HepG2 (cell line): ENCODE data around the gene MAP3K2. TPM values are rescaled to one million over a fixed set of nuclear protein-coding genes. Genes with fewer than 3 reads are reported as not detected.

Experiments
- ATAC-seq: fragments of 200-7000 bp; cut with Tn5 transposase; 3 replicates; pipeline ENCODE4 v1.9.1; 2020; ENCODE audit warnings: mild to moderate bottlenecking, moderate library complexity
- BruUV-seq: library from RNA; stranded (reverse); fragments of 400-500 nt; replicated peaks from 2 replicates; lab custom pipeline; 2021; lab: Mats Ljungman, UMichigan
- CTCF ChIA-PET: fragments of 300-600 bp; formaldehyde crosslinking; extraction: SDS; loops from one replicate; lab custom pipeline; 2021; ENCODE audit warnings: low total read pairs, inconsistent platforms, low intra/inter-chr PET ratio; lab: Yijun Ruan, JAX
- POLR2A ChIA-PET: fragments of 350-600 bp; sonication (Branson Sonifier 250); formaldehyde crosslinking; loops from one replicate; lab custom pipeline; 2020; ENCODE audit warnings: antibody characterized with exemption, inconsistent platforms; lab: Yijun Ruan, JAX
- DNase-seq: peaks from one replicate; pipeline ENCODE4 v3.0.0-alpha.2; 2015; ENCODE audit warnings: low spot score
- FAIRE-seq: peaks from 3 replicates; lab custom pipeline; 2011; peaks lifted over from hg19 to GRCh38; lab: Jason Lieb, UNC
- H2AFZ ChIP-seq: one replicate; pipeline ENCODE4 v1.6.1; 2011; ENCODE audit warnings: low read length, inconsistent platforms
- H3K27ac ChIP-seq: fragments of 300-600 bp; 3 replicates; pipeline ENCODE4 v1.8.0; 2011; ENCODE audit warnings: mixed run types, mild to moderate bottlenecking, mixed read lengths, low read length, inconsistent platforms; ENCODE audit not compliant: insufficient read depth; ENCODE audit errors: extremely low read length
- H3K27me3 ChIP-seq, 2 experiments: fragments of 200-600 bp in 1 of 2; 2 replicates in 1 of 2; 3 replicates in 1 of 2; pipeline versions ENCODE4 v1.6.0 to v1.8.0; 2011; ENCODE audit warnings: low read length in 2 of 2, mild to moderate bottlenecking in 2 of 2, moderate library complexity in 2 of 2, inconsistent platforms in 1 of 2; ENCODE audit not compliant: insufficient read depth in 2 of 2, control insufficient read depth in 1 of 2
- H3K36me3 ChIP-seq, 2 experiments: fragments of 200-600 bp in 1 of 2; replicated peaks in 1 of 2; 2 replicates in 1 of 2; 3 replicates in 1 of 2; pipeline versions ENCODE4 v1.5.1 to v1.8.0; 2011; ENCODE audit warnings: low read length in 2 of 2, inconsistent platforms in 1 of 2; ENCODE audit not compliant: insufficient read depth in 2 of 2, control insufficient read depth in 1 of 2
- H3K4me1 ChIP-seq: 2 replicates; pipeline ENCODE4 v1.5.1; 2012; ENCODE audit warnings: low read length, inconsistent platforms; ENCODE audit not compliant: insufficient read depth
- H3K4me2 ChIP-seq: 2 replicates; pipeline ENCODE4 v1.6.0; 2011; ENCODE audit warnings: low read depth, low read length, inconsistent platforms
- H3K4me3 ChIP-seq, 3 experiments: fragments of 200-600 bp in 1 of 3; sonication (generic), shearing (Covaris generic) in 1 of 3; replicated peaks in 1 of 3; 2 replicates each; pipeline ENCODE4 v1.5.1; 2011 to 2016; ENCODE audit warnings: low read length in 3 of 3, inconsistent platforms in 2 of 3, low read depth in 2 of 3, mild to moderate bottlenecking in 2 of 3, control low read depth in 1 of 3, mixed read lengths in 1 of 3; ENCODE audit not compliant: insufficient read depth in 1 of 3
- H3K79me2 ChIP-seq: one replicate; pipeline ENCODE4 v1.6.1; 2011; ENCODE audit warnings: low read length, inconsistent platforms; ENCODE audit not compliant: insufficient read depth
- H3K9ac ChIP-seq: 2 replicates; pipeline ENCODE4 v1.6.0; 2011; ENCODE audit warnings: mild to moderate bottlenecking, low read depth, low read length, inconsistent platforms; ENCODE audit not compliant: insufficient read depth
- H3K9me3 ChIP-seq: 2 replicates; pipeline ENCODE4 v1.5.1; 2012; ENCODE audit warnings: mild to moderate bottlenecking, low read length
- H4K20me1 ChIP-seq: 2 replicates; pipeline ENCODE4 v1.6.0; 2011; ENCODE audit warnings: inconsistent platforms, mild to moderate bottlenecking, low read length, moderate library complexity; ENCODE audit not compliant: insufficient read depth
- GABPB1 ChIP-seq: IDR thresholded peaks from 2 replicates; pipeline ENCODE4 v1.6.1; 2016; ENCODE audit warnings: mild to moderate bottlenecking, missing genetic modification reagents, moderate library complexity, missing compliant biosample characterization
- GATAD1 ChIP-seq: IDR thresholded peaks from 2 replicates; pipeline ENCODE4 v1.6.1; 2016; ENCODE audit warnings: missing genetic modification reagents, missing compliant biosample characterization
- RARG ChIP-seq: sonication (generic); formaldehyde crosslinking; IDR thresholded peaks from 2 replicates; pipeline ENCODE4 v1.4.0; 2020; ENCODE audit warnings: low read depth, mild to moderate bottlenecking, missing genetic modification reagents
- TCF12 ChIP-seq, 2 experiments: fragments of 450-650 bp in 1 of 2; sonication (generic) in 1 of 2; formaldehyde crosslinking in 1 of 2; IDR thresholded peaks; 2 replicates each; pipeline versions ENCODE4 v1.6.1 to v1.8.0; 2017 to 2022; ENCODE audit warnings: antibody characterized with exemption in 1 of 2, mild to moderate bottlenecking in 1 of 2, missing genetic modification reagents in 1 of 2, moderate library complexity in 1 of 2
- ZNF782 ChIP-seq: sonication (generic); formaldehyde crosslinking; IDR thresholded peaks from 2 replicates; pipeline ENCODE4 v1.4.0; 2020; ENCODE audit warnings: missing genetic modification reagents, mild to moderate bottlenecking, borderline replicate concordance
- WGBS: methylation state at CpG from one replicate; pipeline ENCODE4 v1.1.6; 2017; ENCODE audit warnings: low lambda C conversion rate; 5-methylcytosine and 5-hydroxymethylcytosine counted together
- in situ Hi-C: cut with HindIII; loops from 2 replicates; pipeline ENCODE4 v1.10.0; 2017; ENCODE audit warnings: low pct_unique_long_range_greater_than_20kb; ENCODE audit not compliant: extremely low pct_ligation_motif_present
- intact Hi-C: fragments of 100-400 bp; cut with micrococcal nuclease; formaldehyde crosslinking; loops from one replicate; pipeline ENCODE4 v1.10.0; 2022; ENCODE audit not compliant: unreplicated experiment
- microRNA-seq: library from miRNA; unstranded; fragments of <30 nt; microRNA quantifications from one replicate; pipeline ENCODE4, GENCODE V29; 2020
- polyA plus RNA-seq, 8 experiments: library from polyadenylated mRNA; depleted of rRNA in 3 of 8; stranded (reverse) in 7 of 8; unstranded in 1 of 8; fragments of >200 nt; fragmentation: Illumina TruSeq in 4 of 8; extraction: Trizol in 4 of 8; gene quantifications; 2 replicates each; pipeline versions ENCODE4 v1.2.1 to v1.2.3, GENCODE V29; 2011 to 2016; ENCODE audit warnings: low read depth in 4 of 8, missing spikeins in 1 of 8, mixed read lengths in 1 of 8; ENCODE audit not compliant: insufficient read depth in 1 of 8
- small RNA-seq, 3 experiments: library from RNA; depleted of rRNA; stranded (forward); fragments of <200 nt; gene quantifications; one replicate each; pipeline ENCODE3, GENCODE V24; 2012; ENCODE audit warnings: low read depth in 2 of 3, low replicate concordance in 1 of 3; ENCODE audit not compliant: insufficient read length in 3 of 3, insufficient read depth in 2 of 3
- total RNA-seq, 5 experiments: library from RNA; depleted of rRNA; stranded (reverse); fragments of >200 nt; fragmentation: Illumina TruSeq; extraction: Trizol; gene quantifications; 2 replicates each; pipeline ENCODE4 v1.2.3, GENCODE V29; 2016; ENCODE audit warnings: low read depth in 1 of 5
- TF ChIP-seq, protein P1 (sequence below): IDR thresholded peaks from 2 replicates; pipeline ENCODE4 v1.6.1; 2016; ENCODE audit warnings: missing genetic modification reagents, missing compliant biosample characterization

Gene MAP3K2
- total and polyA plus RNA-seq, 2 of the 13 experiments (the other 11 are each of a cell fraction or from before 2014, with no cell fraction given), result 12.2 to 37.2 TPM

DNA sequence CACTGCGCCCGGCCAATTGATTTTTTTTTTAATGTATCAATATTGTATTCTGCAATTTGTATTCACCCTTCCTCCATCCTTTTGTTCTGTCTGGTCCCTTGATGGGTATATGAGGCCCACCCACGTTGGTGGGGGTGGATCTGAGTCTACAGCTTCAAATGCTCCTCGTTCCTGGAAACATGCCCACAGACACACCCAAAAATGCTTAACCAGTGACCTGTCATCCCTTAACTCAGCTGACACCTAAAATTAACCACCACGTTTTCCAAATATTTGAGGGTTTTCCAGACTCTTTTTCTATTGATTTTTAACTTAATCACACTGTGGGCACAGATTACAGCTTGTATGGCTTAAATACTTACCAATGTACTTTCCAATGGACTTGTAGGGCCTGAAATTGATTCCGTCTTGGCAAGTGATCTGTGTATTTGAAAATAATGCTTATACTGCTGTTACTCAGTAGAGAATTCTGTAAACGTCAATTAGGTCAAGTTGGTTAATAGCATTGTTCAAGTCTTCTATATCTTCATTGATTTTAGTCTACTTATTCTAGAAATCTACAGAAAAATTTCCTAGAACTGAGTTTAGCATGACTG, 133.3 kb downstream of the MAP3K2 start:
- no peaks in the 10 kb centered on the region for H4K20me1 ChIP-seq
- peaks cover 5% of the 10 kb centered on the region; the same call in 1 of the 2 replicates for H3K4me1 ChIP-seq
- in situ Hi-C loops (no loop called here), intact Hi-C loops (no loop called here)
- no peak overlapping the region for H3K4me2 ChIP-seq
- FAIRE-seq, result peak; percentile 51
- H2AFZ ChIP-seq, result no peak overlapping the region
- ATAC-seq, result no peak
- H3K27ac ChIP-seq, result no peak overlapping the region
- no peaks in the 10 kb centered on the region for H3K79me2 ChIP-seq
- H3K27me3 ChIP-seq, result no peaks in the 10 kb centered on the region
- no TSS peak for BruUV-seq
- H3K9ac ChIP-seq, result no peak overlapping the region
- TF ChIP-seq, protein P1, sequence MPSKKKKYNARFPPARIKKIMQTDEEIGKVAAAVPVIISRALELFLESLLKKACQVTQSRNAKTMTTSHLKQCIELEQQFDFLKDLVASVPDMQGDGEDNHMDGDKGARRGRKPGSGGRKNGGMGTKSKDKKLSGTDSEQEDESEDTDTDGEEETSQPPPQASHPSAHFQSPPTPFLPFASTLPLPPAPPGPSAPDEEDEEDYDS (CRISPR knock-in tag), result no peak
- no peak for TF ChIP-seq GATAD1
- TF ChIP-seq GABPB1 (CRISPR knock-in tag), result no peak
- no peak for TF ChIP-seq RARG (CRISPR knock-in tag)
- TF ChIP-seq ZNF782, result no peak
- TF ChIP-seq TCF12 (IDR thresholded peaks at IDR 0.05), result no peak
- TF ChIP-seq TCF12 (CRISPR knock-in tag; IDR thresholded peaks at IDR 0.05), result no peak
- peaks cover 16 to 31% of the 10 kb centered on the region in 2 experiments; a peak in 4 of 5 replicates for H3K36me3 ChIP-seq
- H3K9me3 ChIP-seq, result no peaks in the 10 kb centered on the region
- POLR2A ChIA-PET, result no interaction called here
- DNase-seq, result no peak
- H3K4me3 ChIP-seq, result no peak overlapping the region
- CTCF ChIA-PET, result no interaction called here
- WGBS, result 86% methylated on average over 7 of the region's 7 CpGs

Small RNA genes lying within 50 kb of the gene (microRNA-seq; reads per million reads assigned to microRNA genes)
- 1.9 reads per million, percentile 8 among the genes with 10 or more reads in this experiment for gene MIR4783

Small RNA genes lying within 50 kb of the gene (small RNA-seq; reads per million reads assigned to genes)
- gene MIR4783, result 0 to 0.97 (median 0) reads per million in 3 experiments
- 0 reads per million in 3 experiments for gene RNU6-1147P

Other genes with a start within 250 kb of the MAP3K2 start
- gene CYP27C1, start 167.7 kb downstream of the MAP3K2 start, total RNA-seq (2016; rRNA removed; fragmentation: Illumina TruSeq; extraction: Trizol), result not detected in 2 replicates
- gene CYP27C1, start 167.7 kb downstream of the MAP3K2 start, polyA plus RNA-seq (2011; rRNA removed), result not detected in 2 replicates
- gene ERCC3, start 93.8 kb downstream of the MAP3K2 start, total RNA-seq (2016; rRNA removed; fragmentation: Illumina TruSeq; extraction: Trizol), result 43.3 and 49.7 TPM in 2 replicates
- gene ERCC3, start 93.8 kb downstream of the MAP3K2 start, polyA plus RNA-seq (2011; rRNA removed), result 64.6 and 70.5 TPM in 2 replicates
- gene PROC, start 30.5 kb upstream of the MAP3K2 start, total RNA-seq (2016; rRNA removed; fragmentation: Illumina TruSeq; extraction: Trizol), result 52.1 and 134 TPM in 2 replicates
- gene PROC, start 30.5 kb upstream of the MAP3K2 start, polyA plus RNA-seq (2011; rRNA removed), result 185 and 266 TPM in 2 replicates
- gene IWS1, start 138.5 kb upstream of the MAP3K2 start, total RNA-seq (2016; rRNA removed; fragmentation: Illumina TruSeq; extraction: Trizol), result 62.3 and 90.2 TPM in 2 replicates
- 25.7 and 28.9 TPM in 2 replicates for gene IWS1, start 138.5 kb upstream of the MAP3K2 start, polyA plus RNA-seq (2011; rRNA removed)
- not detected in 2 replicates for gene MYO7B, start 147.7 kb upstream of the MAP3K2 start, total RNA-seq (2016; rRNA removed; fragmentation: Illumina TruSeq; extraction: Trizol)
- gene MYO7B, start 147.7 kb upstream of the MAP3K2 start, polyA plus RNA-seq (2011; rRNA removed), result 0.03 TPM in 1 of 2 replicates, not detected in the other